Measurements from ENCODE around the gene VWA5B1.

GRCh38 chr1:20354610-20355009 is 63.9 kb downstream of the VWA5B1 start:
- no peak for TF ChIP-seq POLR2A (IDR thresholded peaks at IDR 0.05; ENCODE audit: low read length)
- no peak for TF ChIP-seq GATA1 (IDR thresholded peaks at IDR 0.05; ENCODE audit: low read depth, low read length)
